KG1 (cell line): ENCODE results near the gene MMS22L.

Source experiments
- DNase-seq: peaks from one replicate; lab custom pipeline; 2025; lab: John Stamatoyannopoulos, UW

MMS22L gene

GRCh38 chr6:97138581-97138980 is 144.4 kb downstream of the MMS22L start:
- no peak for DNase-seq

GRCh38 chr6:97136626-97137358 is 146.2 kb downstream of the MMS22L start:
- no peak for DNase-seq

GRCh38 chr6:97133067-97133466 is 149.9 kb downstream of the MMS22L start:
- DNase-seq = no peak

- DNase-seq = no peak
Observed at GRCh38 chr6:97129106-97129505, 153.9 kb downstream of the MMS22L start.

- DNase-seq = no peak
Observed at GRCh38 chr6:97128507-97128906, 154.5 kb downstream of the MMS22L start.

- DNase-seq = no peak
Observed at GRCh38 chr6:97123652-97124051, 159.4 kb downstream of the MMS22L start.

- DNase-seq = no peak
Observed at GRCh38 chr6:97123112-97123511, 159.9 kb downstream of the MMS22L start.

GRCh38 chr6:97120511-97120910 is 162.5 kb downstream of the MMS22L start:
- no peak for DNase-seq

- no peak for DNase-seq
Observed at GRCh38 chr6:97114645-97115044, 168.4 kb downstream of the MMS22L start.

GRCh38 chr6:97113170-97113569 is 169.8 kb downstream of the MMS22L start:
- no peak for DNase-seq

- DNase-seq = no peak
Observed at GRCh38 chr6:97111243-97111642, 171.8 kb downstream of the MMS22L start.

- DNase-seq = no peak
Observed at GRCh38 chr6:97110626-97111025, 172.4 kb downstream of the MMS22L start.

GRCh38 chr6:97110149-97110548 is 172.9 kb downstream of the MMS22L start:
- DNase-seq = no peak

- DNase-seq = no peak
Observed at GRCh38 chr6:97109444-97109843, 173.6 kb downstream of the MMS22L start.

GRCh38 chr6:97102145-97102790 is 180.7 kb downstream of the MMS22L start:
- DNase-seq = no peak

- DNase-seq = no peak
Observed at GRCh38 chr6:97100696-97101095, 182.3 kb downstream of the MMS22L start.

GRCh38 chr6:97097068-97098047 is 185.7 kb downstream of the MMS22L start:
- no peak for DNase-seq

GRCh38 chr6:97095311-97095850 is 187.6 kb downstream of the MMS22L start:
- no peak for DNase-seq

GRCh38 chr6:97094376-97094775 is 188.6 kb downstream of the MMS22L start:
- no peak for DNase-seq

GRCh38 chr6:97092673-97093305 is 190.2 kb downstream of the MMS22L start:
- no peak for DNase-seq
